NCI-H748 (cell line): ENCODE data around the gene CNNM2.
A peak's percentile ranks its signal among the peaks of the same experiment; 100 is the strongest.
"Not testable (repeated sequence)": the region's sequence is repeated elsewhere in the genome, so short reads cannot be mapped to it uniquely, and the experiment has no call there.

Source experiments
- DNase-seq: peaks from one replicate; lab custom pipeline; 2025; ENCODE audit not compliant: unreplicated experiment; lab: John Stamatoyannopoulos, UW

The CNNM2 gene

DNA sequence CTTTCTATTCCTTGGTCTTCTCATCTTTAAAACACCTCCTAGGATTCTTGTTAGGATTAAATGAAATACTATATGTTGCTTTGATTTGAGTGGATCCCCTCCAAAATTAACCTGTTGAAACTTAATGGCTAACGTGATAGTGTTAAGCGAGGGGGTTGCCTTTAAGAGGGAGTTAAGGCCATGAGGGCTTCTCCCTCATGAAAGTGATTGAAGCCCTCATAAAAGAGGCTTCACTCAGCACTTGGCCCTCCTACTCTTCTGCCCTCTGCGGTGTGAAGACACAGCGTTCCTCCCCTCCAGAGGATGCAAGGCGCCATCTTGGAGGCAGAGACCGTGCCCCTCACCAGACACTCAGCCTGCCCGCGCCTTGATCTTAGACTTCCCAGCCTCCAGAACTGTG lies 46.6 kb downstream of the CNNM2 start:
- DNase-seq: no peak

DNA sequence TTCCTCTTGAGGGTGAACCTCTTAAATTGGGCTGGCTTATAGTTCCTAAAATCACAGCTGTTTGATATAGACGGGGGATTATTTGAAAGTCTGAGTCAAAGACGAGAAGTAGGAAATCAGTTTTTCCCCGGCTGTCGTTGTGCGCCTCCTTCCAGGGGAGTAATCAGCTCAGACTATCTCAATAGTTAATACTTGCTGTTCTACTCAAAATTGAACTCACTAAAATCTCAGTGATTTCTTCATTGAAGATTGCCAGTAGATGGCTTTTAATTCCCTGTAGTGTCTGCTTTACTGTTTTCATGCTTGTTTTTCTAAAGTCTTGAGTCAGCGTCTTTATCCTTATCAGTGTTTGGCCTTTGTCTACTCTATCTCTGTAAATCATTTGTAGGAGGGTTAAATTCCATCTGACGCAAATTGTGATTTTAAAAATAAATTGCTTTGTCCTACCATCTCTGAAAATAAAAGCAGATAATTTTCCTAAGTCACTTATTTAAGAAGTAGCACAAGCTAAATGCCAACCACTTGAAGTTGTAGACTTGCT lies 47.3 kb downstream of the CNNM2 start:
- DNase-seq: no peak

DNA sequence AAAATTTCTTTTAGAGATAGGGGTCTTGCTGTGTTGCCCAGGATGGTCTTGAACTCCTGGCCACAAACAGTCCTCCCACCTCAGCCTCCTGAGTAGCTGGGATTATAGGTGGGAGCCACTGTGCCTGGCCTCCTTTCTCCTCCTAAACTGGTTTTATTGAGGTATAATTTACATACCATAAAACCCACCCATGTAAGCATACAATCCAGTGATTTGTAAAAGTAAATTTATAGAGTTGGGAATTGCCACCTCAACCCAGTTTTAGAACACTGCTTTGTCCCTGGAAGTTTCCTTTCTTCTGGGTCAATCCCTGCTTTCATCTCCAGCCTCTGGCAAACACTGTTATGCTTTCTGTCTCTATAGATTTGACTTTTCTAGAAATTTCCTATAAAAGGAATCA lies 49.0 kb downstream of the CNNM2 start:
- DNase-seq: no peak

DNA sequence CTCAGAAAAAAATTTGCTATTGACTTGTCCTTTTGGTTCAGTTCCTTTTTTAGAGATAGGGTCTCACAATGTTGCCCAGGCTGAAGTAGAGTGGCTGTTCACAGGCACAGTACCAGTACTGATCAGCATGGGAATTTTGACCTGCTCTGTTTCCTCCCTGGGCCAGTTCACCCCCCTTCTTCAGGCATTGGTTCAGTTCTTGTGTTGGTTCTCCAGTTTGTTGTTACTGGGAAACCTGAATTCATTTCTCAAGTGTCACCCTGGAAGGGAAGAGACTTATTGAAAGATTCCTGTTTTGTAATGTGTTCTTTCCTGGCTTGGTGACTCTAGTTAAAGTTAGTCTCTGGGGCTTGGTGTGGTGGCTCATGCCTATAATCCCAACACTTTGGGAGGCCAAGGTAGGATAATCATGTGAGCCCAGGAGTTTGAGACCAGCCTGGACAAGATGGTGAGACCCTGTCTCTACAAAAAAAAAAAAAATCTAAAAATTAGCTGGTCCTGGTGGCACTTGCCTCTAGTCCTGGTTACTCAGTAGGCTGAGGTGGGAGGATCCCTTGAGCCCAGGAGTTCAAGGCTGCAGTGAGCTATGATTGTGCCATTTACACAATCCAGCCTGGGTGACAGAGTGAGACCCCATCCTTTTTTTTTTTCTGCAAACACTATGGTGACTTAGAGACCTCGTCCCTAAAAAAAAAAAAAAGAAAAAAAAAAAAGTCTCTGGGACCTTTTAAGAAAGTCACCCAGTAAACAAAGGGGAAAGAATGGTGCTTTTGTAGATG lies 52.7 kb downstream of the CNNM2 start:
- no peak for DNase-seq

DNA sequence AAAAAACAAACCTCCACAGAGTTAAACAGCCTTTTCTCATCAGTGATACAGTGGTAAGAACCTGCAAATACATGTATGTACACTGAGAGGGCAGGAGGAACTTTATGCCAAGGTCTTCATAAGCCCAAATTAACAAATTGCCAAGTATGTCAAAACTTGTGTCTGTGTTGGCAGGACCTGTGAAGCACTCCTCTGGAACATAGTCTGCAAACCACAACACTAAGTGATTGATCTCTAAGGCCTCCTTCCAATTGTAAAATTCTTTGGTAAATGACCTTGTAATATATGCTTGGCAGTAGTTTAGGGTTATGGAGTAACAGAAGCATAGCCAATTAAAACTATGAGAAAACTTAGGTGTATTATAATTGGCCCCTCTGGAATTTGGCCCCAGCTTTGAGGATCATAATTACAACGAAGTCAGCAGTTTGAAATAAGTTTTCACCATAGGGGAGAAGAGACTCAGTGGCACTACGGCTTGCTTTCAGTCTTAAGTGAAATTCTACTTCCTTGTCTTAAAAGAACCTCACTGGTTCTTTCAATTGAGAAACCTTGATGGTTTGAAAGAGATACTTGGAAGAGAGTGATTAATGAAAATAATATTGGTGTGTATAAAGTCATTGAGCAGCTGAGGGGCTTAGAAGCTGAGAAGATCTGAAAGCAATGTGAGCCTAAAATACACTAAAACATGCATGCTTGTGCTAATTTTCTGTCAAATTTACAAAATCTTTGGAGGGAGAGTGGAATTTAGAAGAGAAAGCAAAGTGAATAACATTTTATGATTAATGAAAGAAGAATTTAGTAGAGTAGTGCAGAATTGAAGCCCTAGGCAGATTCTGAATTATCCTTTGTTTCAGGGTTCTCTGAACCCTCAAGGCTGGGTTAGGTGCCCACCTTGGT lies 57.6 kb downstream of the CNNM2 start:
- DNase-seq: no peak

DNA sequence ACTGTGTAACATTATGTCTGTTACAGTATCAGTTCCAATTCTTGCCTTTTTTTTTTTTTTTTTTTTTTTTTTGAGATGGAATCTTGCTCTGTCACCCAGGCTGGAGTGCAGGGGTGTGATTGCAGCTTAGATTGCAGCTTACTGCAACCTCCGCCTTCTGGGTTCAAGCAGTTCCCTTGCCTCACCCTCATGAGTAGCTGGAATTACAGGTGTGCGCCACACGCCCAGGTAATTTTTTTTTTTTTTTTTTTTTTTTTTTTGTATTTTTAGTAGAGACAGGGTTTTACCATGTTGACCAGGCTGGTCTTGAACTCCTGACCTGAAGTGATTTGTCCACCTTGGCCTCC lies 58.3 kb downstream of the CNNM2 start:
- not testable (repeated sequence) for DNase-seq

DNA sequence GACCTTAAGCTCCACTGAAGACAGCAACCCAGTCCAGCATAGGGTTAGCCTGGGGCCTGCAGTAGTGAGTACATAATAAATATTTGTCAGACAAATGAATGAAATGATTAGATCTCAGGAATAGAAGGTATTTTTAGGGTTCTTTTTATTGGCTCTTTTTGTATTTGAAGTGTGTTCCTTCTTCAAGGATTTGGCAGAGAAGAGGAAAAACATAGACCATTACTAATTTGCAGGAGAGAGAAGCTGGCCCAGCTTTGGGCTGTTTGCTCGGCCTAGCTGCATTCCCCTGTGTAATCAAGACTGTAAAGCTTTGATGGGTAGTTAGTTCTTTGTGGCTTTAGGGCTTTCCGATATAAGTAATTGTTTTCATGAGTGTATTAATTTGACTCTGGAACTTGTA lies 64.2 kb downstream of the CNNM2 start:
- no peak for DNase-seq

DNA sequence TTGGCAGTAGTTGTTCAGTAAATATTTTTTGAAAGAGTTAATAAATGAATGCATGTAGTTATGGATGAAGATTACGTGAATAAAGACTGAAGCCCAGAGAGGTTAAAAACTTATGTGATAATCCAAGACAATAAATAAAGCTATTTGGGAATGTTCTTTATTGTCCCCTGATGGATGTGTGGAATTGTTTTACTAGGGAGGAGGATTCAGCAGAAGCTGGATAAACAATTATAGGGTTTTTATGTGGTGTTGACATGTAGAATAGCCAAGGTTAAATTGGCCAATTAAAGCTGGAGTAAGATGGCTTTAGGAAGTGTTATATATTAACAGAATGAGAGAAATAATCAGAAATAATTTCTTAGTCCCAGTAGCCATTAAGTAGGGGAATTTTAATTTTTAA lies 66.0 kb downstream of the CNNM2 start:
- no peak for DNase-seq

DNA sequence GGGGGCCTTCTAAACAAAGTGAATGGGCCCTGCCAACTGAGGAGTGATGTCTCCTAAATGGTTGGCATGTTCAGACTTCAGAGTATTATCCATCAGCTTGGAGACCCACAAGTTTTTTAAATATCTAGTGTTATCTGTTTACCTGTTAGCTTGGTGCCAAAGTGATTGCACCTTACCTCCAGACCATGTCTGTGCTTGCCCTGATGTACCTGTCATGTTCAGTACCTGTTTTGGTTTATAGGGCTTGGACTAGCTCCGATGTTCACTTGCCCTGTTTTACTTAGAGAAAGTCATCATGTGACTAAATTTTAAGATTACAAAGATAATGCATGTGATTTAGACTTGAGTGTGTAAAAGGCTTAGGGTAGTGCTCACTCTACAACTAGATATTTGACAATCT lies 67.7 kb downstream of the CNNM2 start:
- no peak for DNase-seq

DNA sequence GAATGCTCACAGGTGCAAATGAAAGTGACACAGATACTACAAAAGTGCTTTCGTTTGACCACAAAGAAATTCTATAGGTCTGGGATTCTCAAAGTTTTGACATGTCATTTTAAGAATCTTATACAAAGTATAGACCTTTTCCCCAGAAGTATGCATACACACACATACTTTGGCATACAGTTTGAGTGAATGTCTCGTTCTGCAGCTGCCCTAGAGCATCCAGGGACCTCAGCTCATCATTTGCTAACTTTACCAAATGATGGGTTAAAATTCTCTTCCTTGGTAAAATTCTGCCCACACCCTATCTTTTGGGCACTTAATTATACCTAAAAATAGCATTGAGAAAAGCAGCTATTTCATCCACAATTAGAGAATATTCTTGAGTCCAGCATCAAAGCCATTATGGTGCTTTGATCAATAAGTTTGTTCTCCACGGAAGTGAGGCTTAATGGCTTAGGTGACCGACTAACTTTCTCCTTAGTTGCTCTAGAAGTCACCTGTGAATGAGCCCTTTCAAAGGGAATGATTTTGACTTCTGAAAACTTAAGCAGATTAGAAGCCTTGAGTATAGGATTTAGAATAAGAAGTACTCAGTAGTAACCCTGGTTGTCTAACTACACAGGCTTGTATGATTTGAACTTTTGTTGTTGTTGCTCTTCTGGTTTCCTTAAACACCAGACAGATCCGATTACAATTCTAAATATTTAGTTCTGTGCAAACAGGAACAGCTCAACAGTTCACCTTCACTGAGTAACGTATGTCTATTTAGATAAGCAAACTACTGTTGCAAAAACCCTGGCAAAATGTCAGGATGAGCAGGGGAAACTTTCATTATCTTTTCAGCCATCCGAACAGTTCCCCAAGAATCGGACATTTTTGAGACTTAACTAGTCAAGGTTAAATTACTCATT lies 70.6 kb downstream of the CNNM2 start:
- DNase-seq: peak; percentile 7

DNA sequence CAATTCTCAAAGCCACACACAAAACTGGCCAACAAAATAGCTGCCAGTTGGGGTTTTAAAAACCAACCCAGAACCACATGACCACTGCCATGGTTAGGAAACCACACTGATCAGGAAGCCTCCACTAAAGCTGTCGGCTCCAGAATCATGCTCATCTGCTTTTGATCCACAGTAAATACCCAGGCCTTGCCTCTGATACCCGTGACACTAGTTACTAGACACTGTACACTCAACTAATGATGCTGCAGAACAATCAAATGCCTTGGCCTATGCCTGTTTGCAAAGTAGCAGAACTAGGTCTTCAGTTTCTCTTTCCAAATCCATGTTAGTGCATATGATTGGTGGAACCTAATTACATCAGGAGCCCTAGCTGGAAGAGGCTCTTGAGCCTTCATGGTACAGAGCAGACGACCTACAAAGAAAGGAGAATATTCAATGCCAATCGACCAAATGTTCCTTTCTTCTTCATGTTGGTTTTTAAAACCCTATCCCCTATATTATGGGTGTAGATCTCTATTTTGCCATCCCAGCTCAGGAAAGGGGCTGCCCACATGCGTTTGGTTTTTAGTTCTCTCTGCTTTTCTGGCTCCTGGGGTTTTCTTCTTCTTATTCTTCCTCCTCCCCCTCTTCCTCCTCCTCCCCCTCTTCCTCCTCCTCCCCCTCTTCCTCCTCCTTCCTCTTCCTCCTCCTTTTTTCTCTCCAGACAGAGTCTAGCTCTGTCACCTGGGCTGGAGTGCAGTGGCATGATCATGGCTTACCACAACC lies 76.6 kb downstream of the CNNM2 start:
- no peak for DNase-seq

DNA sequence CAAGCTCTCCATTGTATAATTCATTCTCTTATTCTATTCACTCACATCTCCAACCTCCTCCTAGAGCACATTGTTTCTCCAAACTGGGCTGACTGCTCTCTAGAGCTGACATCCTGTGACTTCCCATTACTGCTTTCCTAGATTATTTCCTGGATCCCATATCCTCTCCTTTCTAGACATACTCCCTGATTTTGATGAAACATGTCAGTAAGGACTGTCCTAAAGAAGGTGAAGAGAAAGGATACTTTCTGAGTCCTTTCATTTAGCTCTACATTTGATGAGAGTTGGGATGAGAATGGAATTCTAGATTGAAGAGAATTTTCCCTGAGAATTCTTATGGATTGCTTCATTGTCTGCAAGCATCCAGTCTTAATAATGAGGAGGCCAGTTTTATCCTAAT lies 78.8 kb downstream of the CNNM2 start:
- no peak for DNase-seq

DNA sequence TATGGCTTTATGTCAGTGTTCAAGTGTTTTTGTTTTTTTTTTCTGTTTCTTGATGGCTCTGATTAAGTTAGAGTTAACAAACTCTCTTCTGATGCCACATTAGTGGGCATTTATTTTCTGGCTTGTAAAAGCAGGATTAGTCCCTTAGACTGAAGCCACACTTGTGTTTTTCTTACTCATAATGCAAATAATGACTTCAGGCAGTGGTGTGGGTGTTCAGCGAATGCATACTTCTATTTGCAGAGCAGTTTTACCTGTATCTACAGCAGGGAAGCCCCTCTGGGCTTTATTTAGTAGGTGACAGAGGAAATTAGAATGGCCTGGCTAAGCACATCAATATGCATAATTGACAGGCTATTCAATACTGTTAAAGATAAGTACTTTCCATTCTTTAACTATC lies 79.9 kb downstream of the CNNM2 start:
- no peak for DNase-seq

DNA sequence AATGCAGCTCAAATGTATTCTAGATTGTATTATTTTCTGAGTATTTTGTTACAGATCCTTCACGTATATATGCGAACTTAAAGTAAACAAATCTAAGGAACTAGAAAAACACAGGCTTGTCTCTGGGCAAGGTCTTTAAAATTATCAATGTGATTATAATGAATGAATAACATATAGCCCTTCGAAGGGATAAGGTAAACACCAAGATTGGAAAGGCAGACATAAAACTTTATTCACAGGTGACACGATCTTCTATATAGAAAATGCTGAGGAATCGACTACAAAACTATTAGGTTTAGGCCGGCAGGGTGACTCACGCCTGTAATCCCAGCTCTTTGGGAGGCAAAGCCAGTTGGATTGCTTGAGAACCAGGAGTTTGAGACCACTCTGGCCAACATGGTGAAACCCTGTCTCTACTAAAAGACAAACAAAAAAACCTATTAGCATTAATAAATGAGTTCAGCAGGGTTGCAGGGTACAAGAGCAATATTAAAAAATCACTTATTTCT lies 80.4 kb downstream of the CNNM2 start:
- DNase-seq: no peak

DNA sequence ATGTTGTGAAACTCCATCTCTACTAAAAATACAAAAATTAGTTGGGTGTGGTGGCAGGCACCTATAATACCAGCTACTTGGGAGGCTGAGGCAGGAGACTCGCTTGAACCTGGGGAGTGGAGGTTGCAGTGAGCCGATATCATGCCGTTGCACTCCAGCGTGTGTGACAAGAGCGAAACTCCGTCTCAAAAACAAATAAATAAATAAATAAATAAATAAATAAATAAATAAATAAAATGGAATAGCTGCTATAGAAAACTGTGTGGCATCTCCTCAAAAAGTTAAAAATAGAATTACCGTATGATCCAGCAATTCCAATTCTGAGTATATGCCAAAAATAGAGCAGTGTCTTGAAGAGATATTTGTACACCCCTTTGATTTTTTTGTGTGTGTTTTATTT lies 82.0 kb downstream of the CNNM2 start:
- not testable (repeated sequence) for DNase-seq

DNA sequence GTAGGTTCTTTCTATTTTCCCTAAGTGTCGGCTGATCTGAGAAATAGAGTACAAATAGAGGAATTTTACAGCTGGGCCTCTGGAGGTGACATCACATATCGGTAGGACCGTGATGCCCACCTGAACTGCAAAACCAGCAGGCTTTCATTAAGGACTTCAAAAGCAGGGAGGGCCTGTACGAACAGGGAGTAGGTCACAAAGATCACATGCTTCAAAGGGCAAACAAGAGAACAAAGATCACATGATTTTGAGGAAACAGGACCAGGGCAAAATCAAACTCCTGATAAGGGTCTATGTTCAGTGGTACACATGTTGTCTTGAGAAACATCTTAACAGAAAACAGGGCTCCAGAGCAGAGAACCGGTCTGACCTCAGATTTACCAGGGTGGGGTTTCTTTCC lies 88.9 kb downstream of the CNNM2 start:
- no peak for DNase-seq

DNA sequence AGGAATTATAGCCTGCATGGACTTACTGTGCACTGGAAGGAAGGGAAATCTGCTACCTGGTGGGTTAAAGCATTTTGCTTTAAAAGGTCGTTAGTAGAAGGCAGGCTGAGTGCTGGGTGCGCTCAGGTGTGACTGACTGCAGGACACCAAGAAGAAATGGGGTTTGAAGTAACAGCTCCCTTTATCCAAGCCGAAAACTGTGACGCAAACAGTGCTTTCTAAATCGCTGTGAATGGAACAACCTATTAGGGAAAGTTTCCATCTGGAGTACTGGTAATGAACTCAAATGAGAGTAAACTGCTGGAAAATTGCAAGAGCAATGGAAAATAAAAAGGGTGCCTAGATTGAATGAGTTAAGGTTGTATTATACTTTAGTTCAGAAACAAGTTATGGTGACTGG lies 95.3 kb downstream of the CNNM2 start:
- no peak for DNase-seq

DNA sequence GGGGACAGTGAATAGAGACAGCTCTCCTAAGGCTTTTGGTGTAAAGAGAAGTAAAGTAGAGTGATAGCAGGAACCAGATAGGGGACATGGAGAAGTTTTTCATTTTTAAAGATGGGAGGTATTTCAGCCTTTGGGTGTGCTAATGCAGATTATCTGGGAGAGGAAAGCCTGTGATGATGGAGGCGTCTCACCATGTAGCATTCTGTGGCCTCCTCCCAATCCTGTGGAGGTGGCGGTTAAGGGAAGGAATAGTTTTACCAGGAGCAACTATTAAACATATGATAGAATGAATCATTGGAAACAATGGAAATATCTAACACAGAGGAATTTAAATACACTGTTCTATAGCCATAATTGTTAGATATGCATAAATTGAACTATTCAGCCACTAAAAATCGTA lies 101.3 kb downstream of the CNNM2 start:
- DNase-seq: no peak

DNA sequence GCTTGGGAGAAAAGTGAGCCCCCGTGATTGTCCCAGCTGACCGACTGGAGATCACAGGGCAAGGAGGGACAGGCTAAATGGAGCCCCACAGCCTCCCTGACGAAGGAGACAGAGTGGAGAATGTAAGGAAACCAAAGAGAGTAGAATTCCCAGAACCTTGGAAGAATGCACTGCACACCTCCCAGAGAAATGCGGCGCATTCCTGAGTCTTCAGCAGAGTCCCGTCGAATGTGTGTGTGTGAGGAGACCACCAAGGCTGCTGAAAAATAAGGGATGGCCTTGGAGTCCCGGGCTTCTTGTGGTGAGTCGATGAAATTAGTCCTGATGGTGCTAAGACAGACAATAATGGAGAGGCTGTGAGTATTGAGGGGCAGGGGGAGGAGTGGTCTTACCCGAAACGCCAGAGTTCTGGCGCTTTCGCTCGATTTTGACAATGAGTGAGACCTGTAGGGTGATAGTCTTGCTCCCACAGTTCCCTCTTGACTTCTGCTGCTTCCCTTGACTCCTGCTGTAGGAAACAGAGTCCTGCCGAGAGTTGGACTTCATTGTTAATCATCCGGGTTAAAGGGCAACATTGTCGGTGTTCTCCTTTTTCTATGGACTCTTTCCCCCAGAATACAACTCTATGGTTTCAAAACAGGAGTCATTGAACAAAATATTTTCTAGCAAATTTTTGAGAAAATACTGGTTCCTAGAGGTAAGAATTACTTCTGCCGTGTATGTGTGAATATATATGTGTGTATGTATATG lies 103.2 kb downstream of the CNNM2 start:
- DNase-seq: no peak

DNA sequence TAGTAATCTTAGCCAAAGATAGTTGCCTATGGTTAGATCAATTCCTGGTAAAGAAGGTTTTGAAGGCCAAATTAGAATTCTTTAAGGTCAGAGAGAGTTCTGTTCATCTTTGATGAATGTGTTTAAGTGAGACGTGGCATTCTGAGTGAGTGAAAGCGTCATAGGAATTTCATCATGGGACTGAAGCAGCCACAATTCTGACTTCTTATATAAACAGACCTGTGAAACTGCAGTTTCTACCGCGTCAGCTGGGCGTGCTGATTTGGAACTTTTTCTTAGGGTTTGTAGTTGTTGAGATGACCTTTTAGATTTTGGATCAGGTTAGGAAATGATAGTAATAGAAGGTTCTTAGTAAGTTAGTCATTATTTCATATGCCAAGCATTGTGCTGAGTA lies 103.8 kb downstream of the CNNM2 start:
- no peak for DNase-seq
